22Rv1 (cell line): Measurements from ENCODE around the gene COL7A1.

Experiments
- CTCF ChIP-seq: fragments of 450-650 bp; IDR thresholded peaks from 2 replicates; pipeline ENCODE4 v1.5.1; 2017; ENCODE audit warnings: mild to moderate bottlenecking
- ZFX ChIP-seq: fragments of 450-650 bp; IDR thresholded peaks from 2 replicates; pipeline ENCODE4 v1.6.1; 2017; ENCODE audit warnings: antibody characterized with exemption, borderline replicate concordance

- TF ChIP-seq CTCF (peak; percentile 76), ZFX (no peak)
Measured at GRCh38 chr3:48635222-48636021, 40.3 kb upstream of the COL7A1 start, which contains the start of gene SLC26A6.
